MCF 10A (cell line): ENCODE results near the gene SCN1B. TPM values are rescaled to one million over a fixed set of nuclear protein-coding genes. Genes with fewer than 3 reads are reported as not detected.

Source experiments
- BruUV-seq: library from RNA; stranded (reverse); fragments of 400-500 nt; replicated peaks from 2 replicates; lab custom pipeline; 2021; lab: Mats Ljungman, UMichigan
- CTCF ChIA-PET: fragments of 300-600 bp; sonication (Branson Sonifier 250); formaldehyde crosslinking; extraction: SDS; loops from one replicate; lab custom pipeline; 2021; ENCODE audit warnings: antibody characterized with exemption, inconsistent platforms; lab: Yijun Ruan, JAX
- POLR2A ChIA-PET: fragments of 300-600, 350-650 bp; sonication (Branson Sonifier 250); formaldehyde crosslinking; extraction: SDS; loops from one replicate; lab custom pipeline; 2020; ENCODE audit warnings: antibody characterized with exemption, inconsistent platforms; lab: Yijun Ruan, JAX
- DNase-seq: peaks from one replicate; pipeline ENCODE4 v3.0.0-alpha.2; 2018; ENCODE audit not compliant: unreplicated experiment
- H3K27ac Mint-ChIP-seq: one replicate; pipeline ENCODE4 v1.8.0; 2022; ENCODE audit warnings: mild to moderate bottlenecking, low read depth, mixed read lengths; ENCODE audit not compliant: unreplicated experiment
- H3K27me3 Mint-ChIP-seq: one replicate; pipeline ENCODE4 v1.8.0; 2022; ENCODE audit warnings: mixed read lengths; ENCODE audit not compliant: insufficient read depth, unreplicated experiment
- H3K36me3 Mint-ChIP-seq: one replicate; pipeline ENCODE4 v1.8.0; 2022; ENCODE audit warnings: mild to moderate bottlenecking, moderate library complexity, mixed read lengths; ENCODE audit not compliant: insufficient read depth, unreplicated experiment
- H3K4me1 Mint-ChIP-seq: one replicate; pipeline ENCODE4 v1.8.0; 2022; ENCODE audit warnings: mixed read lengths; ENCODE audit not compliant: insufficient read depth, unreplicated experiment
- H3K4me3 Mint-ChIP-seq: one replicate; pipeline ENCODE4 v1.8.0; 2022; ENCODE audit warnings: mild to moderate bottlenecking, moderate library complexity, mixed read lengths; ENCODE audit not compliant: unreplicated experiment
- H3K9me3 Mint-ChIP-seq: one replicate; pipeline ENCODE4 v1.8.0; 2022; ENCODE audit warnings: mixed read lengths; ENCODE audit not compliant: unreplicated experiment
- CTCF ChIP-seq: fragments of 200-600 bp; IDR thresholded peaks from one replicate; pipeline ENCODE4 v1.8.0; 2022; ENCODE audit warnings: antibody characterized with exemption, mild to moderate bottlenecking; ENCODE audit not compliant: unreplicated experiment
- intact Hi-C: fragments of 100-400 bp; cut with micrococcal nuclease; formaldehyde crosslinking; loops from 2 replicates; pipeline ENCODE4 v1.14.1; 2022
- total RNA-seq: library from RNA; stranded (reverse); gene quantifications from 2 replicates; pipeline ENCODE4 v1.2.3, GENCODE V29; 2022

SCN1B gene
- total RNA-seq, 1 experiment from 2014 or later = 0.19 TPM

DNA sequence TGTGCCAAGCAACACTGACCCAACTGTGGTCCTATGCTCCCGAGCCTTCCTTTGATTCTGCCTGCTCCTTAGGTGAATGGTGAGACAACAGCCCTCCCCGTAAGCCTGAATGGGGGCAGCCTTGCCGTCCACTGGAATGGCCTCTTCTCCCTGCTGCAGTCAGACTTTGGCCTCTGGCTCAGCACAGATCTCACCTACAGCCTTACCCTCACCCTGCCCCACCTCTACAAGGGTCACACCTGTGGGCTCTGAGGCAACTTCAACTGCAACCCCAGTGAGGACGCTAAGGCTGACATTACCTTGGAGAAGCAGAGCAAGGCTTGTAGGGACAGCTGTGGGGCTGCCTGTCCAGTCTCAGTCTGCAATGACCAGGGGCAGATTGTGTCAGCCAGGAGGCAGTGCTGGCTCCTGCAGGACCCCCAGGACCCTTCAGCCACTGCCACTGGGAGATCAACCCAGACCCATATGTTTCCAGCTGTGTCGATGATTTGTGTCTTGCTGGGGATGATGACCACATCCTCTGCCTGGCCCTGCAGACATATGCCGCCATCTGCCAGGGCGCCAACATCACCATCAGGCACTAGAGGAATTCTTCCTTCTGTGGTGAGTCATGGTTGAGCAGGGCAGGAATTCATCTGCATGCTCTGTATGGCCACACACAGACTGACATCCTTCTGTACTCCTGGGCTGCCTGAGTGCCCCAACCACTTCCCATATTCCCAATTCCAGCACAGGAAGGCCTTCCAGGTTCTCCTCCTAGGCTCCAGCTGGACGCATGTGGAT is 58.1 kb downstream of the SCN1B start:
- intact Hi-C loops = loop anchor here (1.0 to 10.0 kb wide), 3 partner anchors 22 to 114 kb away; no protein-coding TSS in a partner anchor
- Mint-ChIP-seq H3K36me3 (no peaks in the 10 kb centered on the region), H3K4me3 (no peak overlapping the region), H3K9me3 (no peaks in the 10 kb centered on the region), H3K27ac (no peak overlapping the region), H3K27me3 (no peaks in the 10 kb centered on the region), H3K4me1 (peaks cover 5% of the 10 kb centered on the region)
- DNase-seq = peak; percentile 67
- ChIA-PET POLR2A (interaction anchor here (1.1 kb wide), 1 partner anchor 36 kb away, joined by 3 read pairs; no protein-coding TSS in a partner anchor), CTCF (interaction anchor here (0.9 to 4.7 kb wide), 5 partner anchors 8 to 66 kb away, joined by 3 to 25 read pairs (median 4); no protein-coding TSS in a partner anchor)
- no peak for TF ChIP-seq CTCF
- BruUV-seq = no TSS peak

- CTCF ChIA-PET = interaction anchor here (0.6 to 4.7 kb wide), 14 partner anchors 9 to 122 kb away, joined by 3 to 34 read pairs (median 6); partner anchors contain the start of gene LGI4
- H3K27me3 Mint-ChIP-seq = no peaks in the 10 kb centered on the region
- BruUV-seq = no TSS peak
- intact Hi-C loops = loop anchor here (2.0 to 10.0 kb wide), 2 partner anchors 23 to 115 kb away; no protein-coding TSS in a partner anchor
- POLR2A ChIA-PET = interaction anchor here (1.1 kb wide), 1 partner anchor 35 kb away, joined by 3 read pairs; no protein-coding TSS in a partner anchor
- TF ChIP-seq CTCF = no peak
- H3K4me3 Mint-ChIP-seq = no peak overlapping the region
- H3K9me3 Mint-ChIP-seq = no peaks in the 10 kb centered on the region
- no peak overlapping the region for H3K27ac Mint-ChIP-seq
- H3K4me1 Mint-ChIP-seq = peaks cover 5% of the 10 kb centered on the region
- H3K36me3 Mint-ChIP-seq = no peaks in the 10 kb centered on the region
- DNase-seq = no peak
Observed at GRCh38 chr19:35089554-35089953, 59.3 kb downstream of the SCN1B start.

Other genes with a start within 250 kb of the SCN1B start
- 2.3 and 4.0 TPM in 2 replicates for gene ZNF30, start 103.6 kb upstream of the SCN1B start, total RNA-seq
- 0.40 and 1.0 TPM in 2 replicates for gene ZNF792, start 66.2 kb upstream of the SCN1B start, total RNA-seq
- gene GRAMD1A, start 30.1 kb upstream of the SCN1B start, total RNA-seq = 46.7 and 48.1 TPM in 2 replicates
- gene HPN, start 11.3 kb downstream of the SCN1B start, total RNA-seq = not detected in 2 replicates
- 4.3 and 6.9 TPM in 2 replicates for gene FXYD3, start 85.4 kb downstream of the SCN1B start, total RNA-seq
- gene LGI4, start 104.6 kb downstream of the SCN1B start, total RNA-seq = 0.91 TPM in 1 of 2 replicates, not detected in the other
- not detected in 2 replicates for gene FXYD1, start 108.4 kb downstream of the SCN1B start, total RNA-seq
- not detected in 2 replicates for gene FXYD7, start 112.8 kb downstream of the SCN1B start, total RNA-seq
- gene FXYD5, start 124.3 kb downstream of the SCN1B start, total RNA-seq = 150 and 159 TPM in 2 replicates
- not detected in 2 replicates for gene FAM187B, start 198.3 kb downstream of the SCN1B start, total RNA-seq
- gene LSR, start 218.5 kb downstream of the SCN1B start, total RNA-seq = 60.6 and 64.1 TPM in 2 replicates
- 81.6 and 95.7 TPM in 2 replicates for gene USF2, start 238.5 kb downstream of the SCN1B start, total RNA-seq